ENCODE data around the gene ETS1. TPM values are rescaled to one million over a fixed set of nuclear protein-coding genes. Genes with fewer than 3 reads are reported as not detected.

The ETS1 gene
- total RNA-seq, 1 experiment from 2014 or later = 29.9 TPM

DNA sequence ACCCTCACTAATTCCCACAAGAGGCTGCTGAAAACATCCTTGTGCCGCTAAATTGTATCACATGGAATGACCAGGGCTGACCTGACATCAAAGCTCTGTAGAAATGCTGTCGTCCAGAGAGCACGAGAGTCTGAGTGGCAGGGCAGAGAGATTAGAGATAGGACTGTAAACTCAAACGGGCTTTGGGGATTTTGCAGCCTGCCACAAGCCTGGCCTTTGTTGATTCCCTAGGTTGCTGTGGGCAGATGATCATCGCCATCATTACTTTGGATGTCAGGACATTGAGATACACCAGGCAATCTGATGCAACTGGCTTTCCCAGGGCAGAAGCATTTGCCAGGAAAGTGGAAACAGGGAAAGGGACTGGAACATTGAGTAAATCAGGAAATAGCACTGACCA, 131.6 kb downstream of the ETS1 start:
- H3K14ac ChIP-seq (ENCODE audit: insufficient read depth, low read length) = no peak overlapping the region
- no peak overlapping the region for H2BK20ac ChIP-seq (ENCODE audit: low read depth, low read length, poor library complexity, severe bottlenecking)
- no peak overlapping the region for H3K56ac ChIP-seq (ENCODE audit: insufficient read length, low read depth, low read length)
- DNase-seq = no peak
- H4K91ac ChIP-seq (ENCODE audit: insufficient read length, low read depth, low read length) = no peak overlapping the region
- Mint-ChIP-seq H3K27ac (no peak overlapping the region), H3K4me3 (no peak overlapping the region), H3K9me3 (no peaks in the 10 kb centered on the region), H3K4me1 (peaks cover 0 to 3% of the 10 kb centered on the region in 2 experiments; a peak in 2 of 4 replicates), H3K36me3 (ENCODE audit: insufficient read depth in 1 of 3, low read depth in 3 of 3) (peaks cover 0 to 10% (median 3%) of the 10 kb centered on the region in 3 experiments; a peak in 3 of 7 replicates), H3K27me3 (ENCODE audit: low read depth) (no peaks in the 10 kb centered on the region; the same call in 1 of the 2 replicates)
- H3K4me2 ChIP-seq (ENCODE audit: insufficient read depth, insufficient read length, low read length) = no peak overlapping the region
- H3K23me2 ChIP-seq (ENCODE audit: insufficient read length, low read depth, low read length, poor library complexity, severe bottlenecking) = no peaks in the 10 kb centered on the region
- no peak overlapping the region for H3T11ph ChIP-seq (ENCODE audit: low read length)
- H3K4me1 ChIP-seq (ENCODE audit: insufficient read depth, low read length) = no peaks in the 10 kb centered on the region
- H3K4ac ChIP-seq (ENCODE audit: low read depth, low read length) = no peak overlapping the region
- H2AFZ ChIP-seq (ENCODE audit: low read length) = no peak overlapping the region
- no peak overlapping the region for H4K8ac ChIP-seq (replicated peaks; ENCODE audit: insufficient read length, low read depth, low read length)
- H3K9ac ChIP-seq (ENCODE audit: extremely low read depth, insufficient read length, low read length) = no peak overlapping the region
- no peaks in the 10 kb centered on the region for H3K9me3 ChIP-seq (ENCODE audit: control insufficient read depth, low read depth, low read length)
- no peak overlapping the region for H2BK120ac ChIP-seq (ENCODE audit: low read depth, low read length, poor library complexity, severe bottlenecking)
- H3K79me2 ChIP-seq (ENCODE audit: insufficient read depth, low read length) = no peaks in the 10 kb centered on the region
- H2BK15ac ChIP-seq (ENCODE audit: low read depth, low read length) = no peak overlapping the region
- no peak overlapping the region for H4K5ac ChIP-seq (ENCODE audit: insufficient read length, low read depth, low read length)
- no peak overlapping the region for H3K18ac ChIP-seq (ENCODE audit: insufficient read length, low read depth, low read length)
- no CpG with 5 or more reads among the region's 5 CpGs for WGBS (ENCODE audit: extremely low coverage, insufficient read length, low lambda C conversion rate)
- no peak overlapping the region for H2AK5ac ChIP-seq (ENCODE audit: insufficient read length, low read length)
- H3K27me3 ChIP-seq (ENCODE audit: insufficient read depth, low read length) = no peaks in the 10 kb centered on the region
- H3K27ac ChIP-seq (ENCODE audit: insufficient read length, low read depth, low read length) = no peak overlapping the region
- no peak overlapping the region for H3K23ac ChIP-seq (ENCODE audit: insufficient read length, low read depth, low read length)
- no peak overlapping the region for H2BK5ac ChIP-seq (ENCODE audit: insufficient read length, low read length)
- H3K79me1 ChIP-seq (ENCODE audit: insufficient read depth, low read depth, low read length, poor library complexity, severe bottlenecking) = no peaks in the 10 kb centered on the region
- no peaks in the 10 kb centered on the region for H4K20me1 ChIP-seq (ENCODE audit: control insufficient read depth, insufficient read depth, insufficient read length)
- H2BK12ac ChIP-seq (ENCODE audit: insufficient read length, low read depth, low read length) = no peak overlapping the region
- TF ChIP-seq CTCF (conservative IDR thresholded peaks at IDR 0.05) = no peak

All from H9 (cell line).